CD4-positive, alpha-beta memory T cell (primary cell): Measurements from ENCODE around the gene NUAK2. TPM values are rescaled to one million over a fixed set of nuclear protein-coding genes. Genes with fewer than 3 reads are reported as not detected.
A peak's percentile ranks its signal among the peaks of the same experiment; 100 is the strongest.

ENCODE experiments used
- CTCF ChIA-PET: fragments of 350-600 bp; sonication (Branson Sonifier 250); formaldehyde crosslinking; loops from one replicate; lab custom pipeline; 2021; ENCODE audit warnings: inconsistent platforms; ENCODE audit not compliant: partially characterized antibody; lab: Charles Lee
- POLR2A ChIA-PET: fragments of 350-600 bp; sonication (Branson Sonifier 250); formaldehyde crosslinking; loops from one replicate; lab custom pipeline; 2021; ENCODE audit not compliant: partially characterized antibody; lab: Charles Lee
- DNase-seq, 5 donors: peaks; one replicate each; pipeline versions ENCODE4 v3.0.0 to v3.0.0-alpha.2; 2020 to 2022; ENCODE audit warnings: mixed read lengths in 1 of 5
- H3K27ac ChIP-seq: one replicate; pipeline ENCODE4 v1.7.0; 2013; ENCODE audit warnings: low read depth, low read length
- H3K27me3 ChIP-seq: 2 replicates; pipeline ENCODE4 v1.7.0; 2013; ENCODE audit warnings: mild to moderate bottlenecking, low read length, moderate library complexity; ENCODE audit not compliant: insufficient read depth
- H3K36me3 ChIP-seq: 2 replicates; pipeline ENCODE4 v1.7.0; 2013; ENCODE audit warnings: mild to moderate bottlenecking, low read length, moderate library complexity; ENCODE audit not compliant: insufficient read depth
- H3K4me1 ChIP-seq: 2 replicates; pipeline ENCODE4 v1.7.0; 2013; ENCODE audit warnings: mild to moderate bottlenecking, low read length, moderate library complexity; ENCODE audit not compliant: insufficient read depth
- H3K4me3 ChIP-seq, 2 donors: one replicate each; pipeline ENCODE4 v1.7.0; 2013; ENCODE audit warnings: low read length in 2 of 2, mild to moderate bottlenecking in 1 of 2
- H3K9me3 ChIP-seq, 2 donors: one replicate each; pipeline ENCODE4 v1.7.0; 2013; ENCODE audit warnings: low read length in 2 of 2, control low read depth in 1 of 2; ENCODE audit not compliant: control insufficient read depth in 1 of 2
- H3K27ac Mint-ChIP-seq, 7 donors: one replicate each; pipeline ENCODE4 v1.8.0; 2020 to 2021; ENCODE audit warnings: mixed read lengths in 7 of 7, mild to moderate bottlenecking in 6 of 7, inconsistent platforms in 3 of 7, moderate library complexity in 3 of 7
- H3K27me3 Mint-ChIP-seq, 2 donors: one replicate each; pipeline ENCODE4 v1.8.0; 2020 to 2021; ENCODE audit warnings: mixed read lengths in 2 of 2
- H3K36me3 Mint-ChIP-seq, 2 donors: one replicate each; pipeline ENCODE4 v1.8.0; 2020 to 2021; ENCODE audit warnings: mixed read lengths in 2 of 2, inconsistent platforms in 1 of 2, mild to moderate bottlenecking in 1 of 2
- H3K4me1 Mint-ChIP-seq, 4 donors: one replicate each; pipeline ENCODE4 v1.8.0; 2020 to 2021; ENCODE audit warnings: mixed read lengths in 4 of 4, mild to moderate bottlenecking in 1 of 4
- H3K4me3 Mint-ChIP-seq, 8 donors: one replicate each; pipeline ENCODE4 v1.8.0; 2020 to 2021; ENCODE audit warnings: mixed read lengths in 8 of 8, mild to moderate bottlenecking in 7 of 8, moderate library complexity in 6 of 8, inconsistent platforms in 3 of 8
- H3K9me3 Mint-ChIP-seq, 8 donors: one replicate each; pipeline ENCODE4 v1.8.0; 2020 to 2021; ENCODE audit warnings: mixed read lengths in 8 of 8, mild to moderate bottlenecking in 5 of 8, inconsistent platforms in 3 of 8, moderate library complexity in 1 of 8
- intact Hi-C: fragments of 100-400 bp; cut with micrococcal nuclease; formaldehyde crosslinking; loops from one replicate; pipeline ENCODE4 v1.15.1; 2023
- polyA plus RNA-seq, 2 donors: library from polyadenylated mRNA; unstranded; fragments of 300-500 nt; fragmentation: Illumina TruSeq; gene quantifications; one replicate each; pipeline ENCODE4 v1.2.3, GENCODE V29; 2021
- total RNA-seq, 2 experiments: library from RNA; stranded (reverse); gene quantifications; one replicate each; pipeline ENCODE4 v1.2.3, GENCODE V29; 2021

Gene NUAK2
- total and polyA plus RNA-seq, 4 experiments from 2014 or later = 8.5 to 35.7 (median 32.7) TPM

DNA sequence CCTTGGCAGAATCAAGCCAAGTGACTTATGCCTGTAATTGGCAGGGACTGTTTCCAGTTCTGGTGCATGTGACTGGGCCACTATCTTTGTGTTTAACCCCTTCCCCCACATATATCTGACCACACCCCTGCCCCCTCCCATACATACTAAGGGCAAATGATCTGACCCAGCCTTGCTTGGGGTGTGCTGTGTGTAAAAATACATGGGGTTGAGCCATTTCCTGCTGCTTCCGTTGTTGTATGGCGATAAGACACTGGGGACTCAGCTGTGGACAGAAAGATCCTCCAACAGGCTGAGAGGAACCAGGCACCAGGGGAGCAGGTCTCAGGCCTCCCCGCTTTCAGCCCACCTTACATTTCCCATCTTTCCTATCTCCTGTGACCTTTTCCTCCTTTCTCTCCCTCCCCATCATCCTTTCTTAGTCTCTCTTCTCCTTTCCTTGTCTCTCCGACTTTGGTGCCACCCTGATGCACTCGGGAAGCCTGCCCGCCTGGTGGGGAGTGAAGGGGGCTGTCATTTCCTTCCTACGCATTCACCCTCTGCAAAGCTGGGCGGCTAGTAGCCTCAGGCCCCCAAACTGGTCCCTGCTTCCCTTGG, 54.1 kb downstream of the NUAK2 start:
- Histone ChIP-seq H3K27ac (no peak overlapping the region), H3K9me3 (no peaks in the 10 kb centered on the region), H3K4me1 (peaks cover 6% of the 10 kb centered on the region), H3K4me3 (no peak overlapping the region), H3K36me3 (no peaks in the 10 kb centered on the region), H3K27me3 (no peaks in the 10 kb centered on the region)
- no peak for DNase-seq
- Mint-ChIP-seq H3K27ac (no peak overlapping the region), H3K36me3 (no peaks in the 10 kb centered on the region), H3K9me3 (no peaks in the 10 kb centered on the region), H3K4me1 (peaks cover 0 to 6% (median 3%) of the 10 kb centered on the region in 4 donors), H3K27me3 (peaks cover 0 to 1% of the 10 kb centered on the region in 2 donors), H3K4me3 (no peak overlapping the region)
- intact Hi-C loops = no loop called here
- ChIA-PET POLR2A (no interaction called here), CTCF (interaction anchor here (1.6 to 24.1 kb wide), 2 partner anchors 55 to 58 kb away, joined by 6 to 1429 read pairs; partner anchors contain the start of gene NUAK2)

DNA sequence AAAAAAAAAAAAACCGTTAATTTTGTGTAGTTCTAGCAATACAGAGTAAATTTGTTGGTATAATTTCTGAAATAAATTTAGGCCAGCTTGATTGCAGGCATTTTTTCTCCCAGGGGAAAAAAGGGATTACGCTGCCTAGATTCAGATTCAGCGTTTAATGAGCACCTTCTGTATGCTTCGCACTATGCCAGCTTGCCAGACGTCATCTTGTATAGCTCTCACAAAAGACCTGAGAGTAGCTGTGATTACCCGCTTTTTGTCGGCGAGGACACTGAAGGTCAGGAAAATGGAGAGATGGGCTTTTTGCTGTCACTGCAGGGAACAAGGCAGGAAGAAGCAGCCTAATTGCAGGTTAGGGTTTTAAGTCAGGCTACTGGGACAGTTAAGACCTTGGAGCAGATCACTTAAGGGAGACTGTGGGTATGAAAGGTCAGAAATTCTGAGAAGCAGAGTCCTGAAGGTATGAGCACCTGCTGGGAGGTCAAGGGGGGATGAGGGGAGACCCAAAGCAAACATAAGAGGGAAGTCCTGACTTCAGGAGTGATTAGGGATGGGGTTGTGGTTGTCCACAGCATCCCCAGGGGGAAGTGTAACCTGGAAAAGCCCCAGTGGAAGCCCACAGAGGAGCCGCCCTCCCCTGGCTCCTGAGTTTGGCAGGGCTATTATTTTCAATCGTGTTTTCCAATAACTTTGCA, 54.8 kb downstream of the NUAK2 start:
- H3K27ac Mint-ChIP-seq = no peak overlapping the region
- H3K4me1 Mint-ChIP-seq = peaks cover 0 to 6% (median 4%) of the 10 kb centered on the region in 4 donors
- intact Hi-C loops = no loop called here
- ChIA-PET POLR2A (no interaction called here), CTCF (interaction anchor here (1.6 to 2.7 kb wide), 3 partner anchors 54 to 69 kb away, joined by 6 to 9 read pairs (median 7); partner anchors contain the start of gene NUAK2)
- no peak overlapping the region for H3K4me3 Mint-ChIP-seq
- no peaks in the 10 kb centered on the region for H3K27me3 ChIP-seq
- no peaks in the 10 kb centered on the region for H3K36me3 ChIP-seq
- no peaks in the 10 kb centered on the region for H3K36me3 Mint-ChIP-seq
- H3K4me3 ChIP-seq = no peak overlapping the region
- no peak for DNase-seq
- peaks cover 0 to 1% of the 10 kb centered on the region in 2 donors for H3K27me3 Mint-ChIP-seq
- H3K27ac ChIP-seq = no peak overlapping the region
- H3K9me3 Mint-ChIP-seq = no peaks in the 10 kb centered on the region
- H3K9me3 ChIP-seq = no peaks in the 10 kb centered on the region
- H3K4me1 ChIP-seq = peaks cover 10% of the 10 kb centered on the region

DNA sequence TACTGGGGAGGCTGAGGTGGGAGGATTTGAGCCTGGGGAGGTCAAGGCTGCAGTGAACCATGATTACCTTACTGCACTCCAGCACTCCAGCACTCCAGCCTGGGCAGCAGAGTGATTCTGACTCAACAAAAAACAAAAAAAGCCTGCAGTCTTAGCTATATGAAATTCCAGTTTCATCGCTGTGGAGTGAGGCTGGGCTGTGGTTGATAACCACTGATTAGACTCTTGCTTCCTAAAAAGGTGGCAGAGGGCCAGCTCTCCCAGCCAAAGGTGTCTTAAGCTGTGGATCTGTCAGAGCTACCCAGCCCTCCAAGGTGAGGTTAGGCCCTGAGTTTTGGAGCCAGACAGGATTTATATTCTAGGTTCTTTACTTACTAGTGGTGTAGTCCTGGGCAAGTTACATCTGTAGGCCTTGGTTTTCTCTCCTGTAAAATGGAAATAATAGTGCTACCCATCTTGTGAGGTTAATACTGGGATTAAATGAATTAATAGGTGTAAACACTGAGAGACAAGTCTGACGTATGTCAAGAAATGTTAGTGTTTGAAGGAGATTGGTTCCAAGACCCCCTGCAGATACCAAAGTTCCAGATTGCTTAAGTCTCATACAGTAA, 57.9 kb downstream of the NUAK2 start:
- no peaks in the 10 kb centered on the region for H3K27me3 ChIP-seq
- intact Hi-C loops = no loop called here
- no peak overlapping the region for H3K27ac ChIP-seq
- peaks cover 10% of the 10 kb centered on the region for H3K4me1 ChIP-seq
- Mint-ChIP-seq H3K4me3 (no peak overlapping the region), H3K27me3 (peaks cover 0 to 1% of the 10 kb centered on the region in 2 donors), H3K9me3 (no peaks in the 10 kb centered on the region), H3K27ac (no peak overlapping the region), H3K36me3 (no peaks in the 10 kb centered on the region), H3K4me1 (peaks cover 0 to 6% (median 4%) of the 10 kb centered on the region in 4 donors)
- DNase-seq = no peak
- POLR2A ChIA-PET = interaction anchor here (0.6 to 1.1 kb wide), 2 partner anchors 10 to 476 kb away, joined by 3 read pairs; no protein-coding TSS in a partner anchor
- H3K9me3 ChIP-seq = no peaks in the 10 kb centered on the region
- H3K4me3 ChIP-seq = no peak overlapping the region
- CTCF ChIA-PET = interaction anchor here (2.2 to 15.1 kb wide), 3 partner anchors 36 to 222 kb away, joined by 6 to 191 read pairs (median 11); partner anchors contain the start of gene TMCC2
- H3K36me3 ChIP-seq = no peaks in the 10 kb centered on the region

DNA sequence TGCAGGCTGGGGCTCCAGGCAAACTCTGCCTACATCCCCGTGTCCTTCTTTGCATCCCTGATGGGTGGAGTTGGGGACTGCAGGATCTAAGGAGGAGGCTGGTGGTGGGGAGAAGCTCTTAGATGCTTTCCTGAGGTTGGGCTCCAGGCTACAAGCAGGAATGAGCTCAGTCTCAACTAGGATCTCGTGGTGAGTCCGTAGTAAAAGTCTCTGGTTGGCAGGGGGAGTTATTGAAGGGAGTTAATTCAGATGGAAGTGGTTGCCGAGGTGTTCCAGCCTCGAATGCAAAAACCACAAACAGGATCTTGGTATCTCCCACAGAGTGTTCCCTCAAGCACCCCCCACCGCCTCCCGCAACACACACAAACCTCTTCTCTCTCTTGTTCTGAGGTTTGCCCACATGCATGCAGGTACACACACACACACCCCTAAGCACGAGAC, 58.8 kb downstream of the NUAK2 start:
- H3K27me3 ChIP-seq = no peaks in the 10 kb centered on the region
- H3K9me3 ChIP-seq = no peaks in the 10 kb centered on the region
- H3K4me3 Mint-ChIP-seq = no peak overlapping the region
- no peak overlapping the region for H3K4me3 ChIP-seq
- ChIA-PET POLR2A (interaction anchor here (1.0 to 1.1 kb wide), 2 partner anchors 11 to 34 kb away, joined by 3 read pairs; no protein-coding TSS in a partner anchor), CTCF (interaction anchor here (2.2 to 15.1 kb wide), 3 partner anchors 35 to 223 kb away, joined by 6 to 191 read pairs (median 11); partner anchors contain the start of gene TMCC2)
- peaks cover 0 to 6% (median 4%) of the 10 kb centered on the region in 4 donors for H3K4me1 Mint-ChIP-seq
- no peaks in the 10 kb centered on the region for H3K36me3 Mint-ChIP-seq
- H3K27me3 Mint-ChIP-seq = peaks cover 0 to 1% of the 10 kb centered on the region in 2 donors
- intact Hi-C loops = no loop called here
- H3K27ac ChIP-seq = no peak overlapping the region
- no peaks in the 10 kb centered on the region for H3K36me3 ChIP-seq
- peak overlapping the region in 1 of 7 donors; percentile 79 for H3K27ac Mint-ChIP-seq
- no peaks in the 10 kb centered on the region for H3K9me3 Mint-ChIP-seq
- peaks cover 10% of the 10 kb centered on the region for H3K4me1 ChIP-seq
- no peak for DNase-seq

DNA sequence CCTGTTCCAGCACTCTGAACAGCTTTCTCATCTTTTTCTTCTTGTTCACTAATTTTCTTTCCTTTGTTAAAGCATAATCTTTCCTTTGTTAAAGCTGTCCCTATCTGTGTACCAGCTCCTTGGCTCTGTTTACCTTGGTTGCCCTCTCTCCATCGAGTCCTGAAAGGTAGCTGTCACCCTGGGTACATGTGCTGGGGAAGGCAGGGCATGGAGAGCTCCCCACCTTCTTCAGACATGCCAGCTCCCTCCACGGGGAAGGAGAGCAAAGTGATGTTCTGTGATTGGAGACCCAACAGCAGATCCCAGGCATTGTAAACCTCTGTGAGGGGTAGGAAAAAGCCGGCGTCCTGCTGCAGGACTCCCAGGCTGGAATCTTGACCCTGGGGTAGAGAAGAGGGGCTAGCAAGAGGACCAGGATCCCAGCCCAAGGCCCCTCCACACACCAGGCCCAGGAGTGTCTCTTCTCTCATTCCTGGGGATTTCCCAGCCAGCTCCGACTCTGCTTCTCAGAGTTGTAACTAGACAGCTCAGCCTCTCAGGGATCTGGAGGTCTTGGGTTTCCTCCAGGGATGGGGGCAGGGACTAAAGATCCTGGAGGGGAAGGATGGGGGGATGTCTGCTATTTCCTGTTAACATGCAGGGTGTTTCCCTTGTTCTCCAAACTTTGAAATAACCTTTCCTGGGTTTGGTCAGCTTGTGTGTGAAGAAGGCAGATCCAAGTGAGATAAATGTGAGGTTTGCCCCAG, 59.4 kb downstream of the NUAK2 start:
- peaks cover 10% of the 10 kb centered on the region for H3K4me1 ChIP-seq
- ChIA-PET CTCF (interaction anchor here (0.7 to 15.1 kb wide), 9 partner anchors 10 to 455 kb away, joined by 3 to 191 read pairs (median 4); partner anchors contain the start of gene TMCC2), POLR2A (interaction anchor here (0.7 to 1.0 kb wide), 2 partner anchors 23 to 34 kb away, joined by 3 read pairs; no protein-coding TSS in a partner anchor)
- no peak overlapping the region for H3K4me3 ChIP-seq
- H3K36me3 Mint-ChIP-seq = no peaks in the 10 kb centered on the region
- no peak overlapping the region for H3K27ac ChIP-seq
- DNase-seq = no peak
- H3K27me3 Mint-ChIP-seq = peaks cover 0 to 1% of the 10 kb centered on the region in 2 donors
- no peak overlapping the region for H3K4me3 Mint-ChIP-seq
- intact Hi-C loops = no loop called here
- H3K36me3 ChIP-seq = no peaks in the 10 kb centered on the region
- no peak overlapping the region for H3K27ac Mint-ChIP-seq
- H3K9me3 ChIP-seq = no peaks in the 10 kb centered on the region
- H3K4me1 Mint-ChIP-seq = peaks cover 0 to 6% (median 4%) of the 10 kb centered on the region in 4 donors
- no peaks in the 10 kb centered on the region for H3K27me3 ChIP-seq
- no peaks in the 10 kb centered on the region for H3K9me3 Mint-ChIP-seq

DNA sequence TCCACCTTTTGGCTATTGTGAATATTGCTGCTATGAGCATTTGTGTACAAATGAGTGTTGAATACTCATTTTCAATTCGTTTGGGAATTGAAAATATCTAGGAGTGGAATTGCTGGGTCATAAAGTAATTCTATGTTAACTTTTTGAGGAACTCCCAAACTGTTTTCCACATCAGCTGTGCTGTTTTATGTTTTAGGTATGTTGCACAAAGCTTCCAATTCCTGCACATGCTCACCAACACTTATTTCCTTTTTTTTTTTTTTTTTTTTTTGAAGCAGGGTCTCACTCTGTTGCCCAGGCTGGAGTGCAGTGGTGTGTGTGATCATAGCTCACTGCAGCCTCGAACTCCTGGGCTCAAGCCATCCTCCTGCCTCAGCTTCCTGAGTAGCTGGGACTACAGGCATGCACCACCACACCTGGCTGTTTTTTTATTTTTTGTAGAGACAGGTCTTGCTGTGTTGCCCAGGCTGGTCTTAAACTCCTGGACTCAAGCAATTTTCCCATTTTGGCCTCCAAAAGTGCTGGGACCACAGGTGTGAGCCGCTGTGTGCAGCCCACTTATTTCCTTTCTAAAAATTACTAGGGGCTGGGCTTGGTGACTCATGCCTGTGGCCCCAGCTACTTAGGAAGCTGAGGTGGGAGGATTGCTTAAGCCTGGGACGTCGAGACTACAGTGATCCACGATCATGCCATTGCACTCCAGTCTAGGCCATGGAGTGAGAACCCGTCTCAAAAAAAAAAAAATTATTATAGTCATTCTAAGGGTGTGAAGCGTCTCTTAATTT, 60.4 kb downstream of the NUAK2 start:
- Histone ChIP-seq H3K4me3 (no peak overlapping the region), H3K36me3 (no peaks in the 10 kb centered on the region), H3K27ac (no peak overlapping the region), H3K27me3 (no peaks in the 10 kb centered on the region), H3K4me1 (peaks cover 10% of the 10 kb centered on the region), H3K9me3 (no peaks in the 10 kb centered on the region)
- H3K36me3 Mint-ChIP-seq = no peaks in the 10 kb centered on the region
- intact Hi-C loops = no loop called here
- no peak overlapping the region for H3K27ac Mint-ChIP-seq
- CTCF ChIA-PET = interaction anchor here (0.5 to 15.1 kb wide), 16 partner anchors 9 to 454 kb away, joined by 3 to 191 read pairs (median 4); partner anchors contain the start of gene TMCC2
- H3K9me3 Mint-ChIP-seq = no peaks in the 10 kb centered on the region
- H3K27me3 Mint-ChIP-seq = peaks cover 1 to 3% of the 10 kb centered on the region in 2 donors
- no peak for DNase-seq
- H3K4me1 Mint-ChIP-seq = peaks cover 0 to 6% (median 5%) of the 10 kb centered on the region in 4 donors
- H3K4me3 Mint-ChIP-seq = no peak overlapping the region
- POLR2A ChIA-PET = interaction anchor here (1.2 kb wide), 1 partner anchor 58 kb away, joined by 4 read pairs; no protein-coding TSS in a partner anchor
